K562 (cell line): ENCODE data around the gene ACER2. TPM values are rescaled to one million over a fixed set of nuclear protein-coding genes. Genes with fewer than 3 reads are reported as not detected.
"Not testable (repeated sequence)": the region's sequence is repeated elsewhere in the genome, so short reads cannot be mapped to it uniquely, and the experiment has no call there.

Experiments used
- ATAC-seq: fragments of 200-7000 bp; cut with Tn5 transposase; 3 replicates; pipeline ENCODE4 v1.9.1; 2020; ENCODE audit warnings: moderate library complexity
- BruUV-seq: library from RNA; stranded (reverse); fragments of 400-500 nt; replicated peaks from 2 replicates; lab custom pipeline; 2021; lab: Mats Ljungman, UMichigan
- CTCF ChIA-PET: fragments of 300-600 bp; formaldehyde crosslinking; extraction: SDS; loops from one replicate; lab custom pipeline; 2021; ENCODE audit warnings: low intra/inter-chr PET ratio; lab: Yijun Ruan, JAX
- POLR2A ChIA-PET: fragments of 300-600, 350-650 bp; sonication (Branson Sonifier 250); formaldehyde crosslinking; extraction: SDS; loops from one replicate; lab custom pipeline; 2021; ENCODE audit warnings: antibody characterized with exemption, inconsistent platforms; lab: Yijun Ruan, JAX
- DNase-seq, 4 experiments: peaks; one replicate each; pipeline versions ENCODE4 v3.0.0 to v3.0.0-alpha.2; 2011 to 2018; ENCODE audit warnings: low spot score in 3 of 4, mixed read lengths in 3 of 4; ENCODE audit errors: extremely low read depth in 1 of 4
- FAIRE-seq: peaks from 2 replicates; lab custom pipeline; 2011; peaks lifted over from hg19 to GRCh38; lab: Jason Lieb, UNC
- H2AFZ ChIP-seq: 2 replicates; pipeline ENCODE4 v1.6.0; 2011; ENCODE audit warnings: low read depth, low read length, control low read depth, inconsistent platforms
- H3K27ac ChIP-seq: fragments of 200-600 bp; 3 replicates; pipeline ENCODE4 v1.8.0; 2011; ENCODE audit warnings: low read depth, mild to moderate bottlenecking, control low read depth, inconsistent platforms, low read length, moderate library complexity, mixed read lengths; ENCODE audit errors: extremely low read depth
- H3K27me3 ChIP-seq, 2 experiments: fragments of 300-600 bp in 1 of 2; 2 replicates in 1 of 2; 3 replicates in 1 of 2; pipeline versions ENCODE4 v1.6.0 to v1.8.0; 2011; ENCODE audit warnings: inconsistent platforms in 2 of 2, low read length in 2 of 2, mild to moderate bottlenecking in 1 of 2, mixed read lengths in 1 of 2, moderate library complexity in 1 of 2; ENCODE audit not compliant: control insufficient read depth in 2 of 2, insufficient read depth in 2 of 2
- H3K36me3 ChIP-seq: fragments of 300-600 bp; 3 replicates; pipeline ENCODE4 v1.8.0; 2011; ENCODE audit warnings: mild to moderate bottlenecking, low read length, inconsistent platforms; ENCODE audit not compliant: control insufficient read depth, insufficient read depth
- H3K4me1 ChIP-seq, 2 experiments: fragments of 200-600 bp in 1 of 2; replicated peaks in 1 of 2; 2 replicates in 1 of 2; 3 replicates in 1 of 2; pipeline versions ENCODE4 v1.5.1 to v1.8.0; 2011; ENCODE audit warnings: inconsistent platforms in 2 of 2, low read length in 2 of 2, mild to moderate bottlenecking in 1 of 2, mixed read lengths in 1 of 2, moderate library complexity in 1 of 2; ENCODE audit not compliant: control insufficient read depth in 2 of 2, insufficient read depth in 2 of 2
- H3K4me2 ChIP-seq: 2 replicates; pipeline ENCODE4 v1.6.1; 2011; ENCODE audit warnings: low read length, control low read depth, inconsistent platforms, mixed read lengths; ENCODE audit not compliant: insufficient read depth
- H3K4me3 ChIP-seq: fragments of 200-600 bp; sonication (generic), shearing (Covaris generic); 2 replicates; pipeline ENCODE4 v1.5.1; 2016; ENCODE audit warnings: control low read depth, inconsistent platforms
- H3K79me2 ChIP-seq: fragments of 200-600 bp; 3 replicates; pipeline ENCODE4 v1.8.0; 2011; ENCODE audit warnings: low read length, inconsistent platforms; ENCODE audit not compliant: control insufficient read depth, insufficient read depth
- H3K9ac ChIP-seq, 2 experiments: 2 replicates each; pipeline versions ENCODE4 v1.6.0 to v1.6.1; 2011; ENCODE audit warnings: low read depth in 2 of 2, low read length in 2 of 2, control low read depth in 1 of 2, inconsistent platforms in 1 of 2, mild to moderate bottlenecking in 1 of 2, mixed read lengths in 1 of 2; ENCODE audit not compliant: insufficient read depth in 1 of 2
- H3K9me1 ChIP-seq: one replicate; pipeline ENCODE4 v1.6.0; 2011; ENCODE audit warnings: inconsistent platforms, mild to moderate bottlenecking, low read length, moderate library complexity; ENCODE audit not compliant: control insufficient read depth, insufficient read depth
- H3K9me3 ChIP-seq: replicated peaks from 2 replicates; pipeline ENCODE4 v1.5.1; 2011; ENCODE audit warnings: low read depth, low read length, inconsistent platforms; ENCODE audit not compliant: control insufficient read depth, insufficient read depth
- H4K20me1 ChIP-seq: replicated peaks from 2 replicates; pipeline ENCODE4 v1.6.1; 2011; ENCODE audit warnings: low read length, inconsistent platforms, mixed read lengths; ENCODE audit not compliant: control insufficient read depth, insufficient read depth
- BCLAF1 ChIP-seq, 2 experiments: fragments of 450-650 bp in 1 of 2; IDR thresholded peaks; 2 replicates each; pipeline ENCODE4 v1.6.1; 2011 to 2017; ENCODE audit warnings: low read depth in 2 of 2, antibody characterized with exemption in 1 of 2, borderline replicate concordance in 1 of 2, low read length in 1 of 2, mild to moderate bottlenecking in 1 of 2, mixed read lengths in 1 of 2; ENCODE audit not compliant: control insufficient read depth in 1 of 2
- CBFA2T3 ChIP-seq: fragments of 450-650 bp; IDR thresholded peaks from 2 replicates; pipeline ENCODE4 v1.6.1; 2017
- MEIS2 ChIP-seq: fragments of 450-650 bp; IDR thresholded peaks from 2 replicates; pipeline ENCODE4 v1.6.1; 2014; ENCODE audit warnings: mild to moderate bottlenecking; ENCODE audit not compliant: partially characterized antibody
- MXD1 ChIP-seq: fragments of 250-450 bp; sonication (Bioruptor Pico); IDR thresholded peaks from 2 replicates; pipeline ENCODE4 v1.8.0; 2021; ENCODE audit warnings: borderline replicate concordance, mild to moderate bottlenecking, moderate library complexity; ENCODE audit not compliant: poor library complexity, severe bottlenecking
- POU5F1 ChIP-seq: fragments of 150-350 bp; IDR thresholded peaks from 2 replicates; pipeline ENCODE4 v1.6.1; 2014; ENCODE audit warnings: borderline replicate concordance, low read length, low read depth, mild to moderate bottlenecking; ENCODE audit not compliant: partially characterized antibody
- RFX1 ChIP-seq: fragments of 450-650 bp; IDR thresholded peaks from 2 replicates; pipeline ENCODE4 v1.6.1; 2016; ENCODE audit warnings: mild to moderate bottlenecking, moderate library complexity
- ZNF263 ChIP-seq: sonication (generic); formaldehyde crosslinking; IDR thresholded peaks from 2 replicates; pipeline ENCODE4 v1.8.0; 2022; ENCODE audit warnings: mild to moderate bottlenecking, missing genetic modification reagents, borderline replicate concordance
- WGBS: fragments of 100-300 bp; shearing (Covaris generic); methylation state at CpG from one replicate; pipeline ENCODE4 v1.1.6; 2016; ENCODE audit warnings: low coverage, mixed read lengths; ENCODE audit not compliant: insufficient coverage; ENCODE audit errors: missing lambda C conversion rate; 5-methylcytosine and 5-hydroxymethylcytosine counted together
- in situ Hi-C: fragments of 300-500 bp; cut with MboI; formaldehyde crosslinking; loops from 4 replicates; pipeline ENCODE4 v1.15.0; 2018; ENCODE audit warnings: inconsistent platforms, mixed read lengths
- intact Hi-C: fragments of 100-400 bp; cut with micrococcal nuclease; formaldehyde crosslinking; loops from 2 replicates; pipeline ENCODE4 v1.14.2; 2022
- polyA plus RNA-seq, 8 experiments: library from polyadenylated mRNA; depleted of rRNA in 4 of 8; stranded (reverse) in 5 of 8; unstranded in 3 of 8; fragments of >200 nt; fragmentation: Nextera tagmentation in 2 of 8; fragmentation: Illumina TruSeq in 1 of 8; extraction: Ambion mirVana in 2 of 8; extraction: Trizol in 1 of 8; gene quantifications; 2 replicates each; pipeline versions ENCODE4 v1.2.1 to v1.2.3, GENCODE V29; 2011 to 2014; ENCODE audit warnings: inconsistent platforms in 1 of 8, missing spikeins in 1 of 8
- total RNA-seq, 7 experiments: library from RNA; depleted of rRNA in 6 of 7; stranded (reverse); fragments of >200 nt in 6 of 7; fragmentation: Illumina TruSeq in 2 of 7; extraction: Trizol in 2 of 7; gene quantifications; 2 replicates each; pipeline versions ENCODE4 v1.2.1 to v1.2.3, GENCODE V29; 2011 to 2021; ENCODE audit warnings: low replicate concordance in 1 of 7

Gene ACER2
- total and polyA plus RNA-seq, 9 of the 15 experiments (the other 6 are each of a cell fraction or from before 2014, with no cell fraction given), result 0.17 to 4.6 (median 3.0) TPM

GRCh38 chr9:19385212-19385611, 23.6 kb upstream of the ACER2 start:
- ATAC-seq, H3K9ac ChIP-seq, H3K27ac ChIP-seq, POLR2A ChIA-PET, H3K9me1 ChIP-seq, DNase-seq, FAIRE-seq, H3K4me3 ChIP-seq, H4K20me1 ChIP-seq, H3K4me2 ChIP-seq, H3K27me3 ChIP-seq, BruUV-seq, CTCF ChIA-PET, H3K9me3 ChIP-seq, in situ Hi-C loops, H3K36me3 ChIP-seq, H2AFZ ChIP-seq, H3K4me1 ChIP-seq: not testable (repeated sequence)
- WGBS, result 94% methylated on average over 7 of the region's 14 CpGs
- TF ChIP-seq RFX1, result peak; percentile 52
- intact Hi-C loops, result loop anchor here (10.0 kb wide), 1 partner anchor 190 kb away; no protein-coding TSS in a partner anchor
- H3K79me2 ChIP-seq, result peaks cover 12% of the 10 kb centered on the region

- POLR2A ChIA-PET, result no interaction called here
- BruUV-seq, result no TSS peak
- H3K36me3 ChIP-seq, result no peaks in the 10 kb centered on the region
- H3K9me3 ChIP-seq, result no peaks in the 10 kb centered on the region
- H3K9ac ChIP-seq, result no peak overlapping the region
- peak overlapping the region; percentile 71 for H2AFZ ChIP-seq
- no peaks in the 10 kb centered on the region for H3K27me3 ChIP-seq
- FAIRE-seq, result no peak
- no peak overlapping the region for H3K4me3 ChIP-seq
- WGBS, result 44% methylated on average over 6 of the region's 6 CpGs
- H3K4me2 ChIP-seq, result peak overlapping the region; percentile 8; the same call in 1 of the 2 replicates
- H3K9me1 ChIP-seq, result no peaks in the 10 kb centered on the region
- CTCF ChIA-PET, result no interaction called here
- H3K4me1 ChIP-seq, result peaks cover 0 to 7% of the 10 kb centered on the region in 2 experiments; a peak in 2 of 5 replicates
- ATAC-seq, result peak; percentile 43; the same call in 1 of the 3 replicates
- TF ChIP-seq MXD1 (CRISPR knock-in tag) (no peak), CBFA2T3 (0 out of 2 replicates have a peak, but pooled peaks have one; percentile 12), POU5F1 (no peak), ZNF263 (CRISPR knock-in tag) (no peak), BCLAF1 (IDR thresholded peaks at IDR 0.05; ENCODE audit: borderline replicate concordance in 1 of 2, control insufficient read depth in 1 of 2, low read depth in 2 of 2, low read length in 1 of 2) (no peak), MEIS2 (no peak)
- peaks cover 8% of the 10 kb centered on the region for H3K79me2 ChIP-seq
- intact Hi-C loops, result loop anchor here (10.0 kb wide), 1 partner anchor 191 kb away; no protein-coding TSS in a partner anchor
- no peaks in the 10 kb centered on the region for H4K20me1 ChIP-seq
- no peak for DNase-seq
- in situ Hi-C loops, result no loop called here
- H3K27ac ChIP-seq, result no peak overlapping the region
Observed at GRCh38 chr9:19385786-19386501, 22.9 kb upstream of the ACER2 start.
